Endothelial cell (in vitro differentiated cells): ENCODE measurements around the gene COX19. TPM values are rescaled to one million over a fixed set of nuclear protein-coding genes. Genes with fewer than 3 reads are reported as not detected.

Experiments used
- DNase-seq: peaks from one replicate; pipeline ENCODE4 v3.0.0; 2021; ENCODE audit warnings: low spot score
- H3K27ac Mint-ChIP-seq: one replicate; pipeline ENCODE4 v1.8.0; 2021; ENCODE audit warnings: mixed read lengths, inconsistent platforms; ENCODE audit not compliant: unreplicated experiment
- H3K27me3 Mint-ChIP-seq: one replicate; pipeline ENCODE4 v1.8.0; 2021; ENCODE audit warnings: mild to moderate bottlenecking, moderate library complexity, mixed read lengths, inconsistent platforms; ENCODE audit not compliant: unreplicated experiment
- H3K36me3 Mint-ChIP-seq: one replicate; pipeline ENCODE4 v1.8.0; 2021; ENCODE audit warnings: mild to moderate bottlenecking, low read depth, mixed read lengths, inconsistent platforms; ENCODE audit not compliant: unreplicated experiment
- H3K4me1 Mint-ChIP-seq: one replicate; pipeline ENCODE4 v1.8.0; 2021; ENCODE audit warnings: mild to moderate bottlenecking, mixed read lengths, inconsistent platforms; ENCODE audit not compliant: unreplicated experiment
- H3K4me3 Mint-ChIP-seq: one replicate; pipeline ENCODE4 v1.8.0; 2021; ENCODE audit warnings: mild to moderate bottlenecking, mixed read lengths, inconsistent platforms; ENCODE audit not compliant: unreplicated experiment
- H3K9me3 Mint-ChIP-seq: one replicate; pipeline ENCODE4 v1.8.0; 2021; ENCODE audit warnings: mixed read lengths, inconsistent platforms; ENCODE audit not compliant: unreplicated experiment
- total RNA-seq: library from RNA; stranded (reverse); fragmentation: NEBNext Ultra II Directional; extraction: Animal tissue kit (Norgen Biotek cat#: 25700); gene quantifications from one replicate; pipeline ENCODE4 v1.2.1, GENCODE V29; 2021; ENCODE audit not compliant: unreplicated experiment
- TF ChIP-seq, protein P1 (sequence below): fragments of 200-600 bp; sonication (generic); IDR thresholded peaks from one replicate; pipeline ENCODE4 v1.5.0; 2021; ENCODE audit warnings: antibody characterized with exemption; ENCODE audit not compliant: unreplicated experiment

COX19 gene
- total RNA-seq, 1 donor from 2014 or later, result 10.2 TPM

- Mint-ChIP-seq H3K9me3 (no peaks in the 10 kb centered on the region), H3K27me3 (peaks cover 11% of the 10 kb centered on the region), H3K4me1 (peaks cover 2% of the 10 kb centered on the region), H3K27ac (no peak overlapping the region), H3K4me3 (no peak overlapping the region), H3K36me3 (no peaks in the 10 kb centered on the region)
- TF ChIP-seq, protein P1, sequence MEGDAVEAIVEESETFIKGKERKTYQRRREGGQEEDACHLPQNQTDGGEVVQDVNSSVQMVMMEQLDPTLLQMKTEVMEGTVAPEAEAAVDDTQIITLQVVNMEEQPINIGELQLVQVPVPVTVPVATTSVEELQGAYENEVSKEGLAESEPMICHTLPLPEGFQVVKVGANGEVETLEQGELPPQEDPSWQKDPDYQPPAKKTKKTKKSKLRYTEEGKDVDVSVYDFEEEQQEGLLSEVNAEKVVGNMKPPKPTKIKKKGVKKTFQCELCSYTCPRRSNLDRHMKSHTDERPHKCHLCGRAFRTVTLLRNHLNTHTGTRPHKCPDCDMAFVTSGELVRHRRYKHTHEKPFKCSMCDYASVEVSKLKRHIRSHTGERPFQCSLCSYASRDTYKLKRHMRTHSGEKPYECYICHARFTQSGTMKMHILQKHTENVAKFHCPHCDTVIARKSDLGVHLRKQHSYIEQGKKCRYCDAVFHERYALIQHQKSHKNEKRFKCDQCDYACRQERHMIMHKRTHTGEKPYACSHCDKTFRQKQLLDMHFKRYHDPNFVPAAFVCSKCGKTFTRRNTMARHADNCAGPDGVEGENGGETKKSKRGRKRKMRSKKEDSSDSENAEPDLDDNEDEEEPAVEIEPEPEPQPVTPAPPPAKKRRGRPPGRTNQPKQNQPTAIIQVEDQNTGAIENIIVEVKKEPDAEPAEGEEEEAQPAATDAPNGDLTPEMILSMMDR, result no peak
- DNase-seq, result no peak
Observed at GRCh38 chr7:990352-990932, 15.1 kb upstream of the COX19 start.

DNA sequence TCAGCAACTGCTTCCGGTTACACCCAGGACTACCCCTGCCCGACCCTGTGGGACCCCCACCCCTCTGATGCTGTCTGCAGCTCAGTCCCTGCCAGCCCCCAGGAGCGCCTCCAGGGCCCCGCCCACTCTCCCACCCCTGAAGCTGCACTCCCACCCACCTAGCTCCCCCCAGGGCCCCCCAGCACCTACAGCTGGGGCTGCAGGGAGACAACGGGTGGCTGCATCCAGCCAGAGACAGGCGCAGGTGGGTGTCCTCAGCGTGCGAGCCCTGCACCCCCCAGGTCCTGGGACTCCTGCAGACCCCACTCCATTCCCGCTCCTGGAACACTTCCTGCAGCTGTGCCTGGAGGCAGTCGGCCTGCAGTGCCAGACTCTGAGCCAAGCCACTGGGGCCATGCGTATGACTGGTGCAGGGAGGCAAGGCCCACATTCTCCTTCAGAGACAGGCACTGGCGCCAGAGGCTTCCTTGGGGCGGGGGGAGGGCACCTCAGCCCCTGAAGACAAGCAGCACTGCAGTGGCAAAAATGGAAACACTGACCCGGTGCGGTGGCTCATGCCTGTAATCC lies 13.7 kb upstream of the COX19 start:
- Mint-ChIP-seq H3K4me3 (no peak overlapping the region), H3K9me3 (no peaks in the 10 kb centered on the region), H3K27ac (no peak overlapping the region), H3K27me3 (peaks cover 6% of the 10 kb centered on the region), H3K4me1 (peaks cover 2% of the 10 kb centered on the region), H3K36me3 (no peaks in the 10 kb centered on the region)
- DNase-seq, result no peak
- TF ChIP-seq, protein P1, result no peak

- TF ChIP-seq, protein P1, result no peak
- DNase-seq, result no peak
- H3K4me3 Mint-ChIP-seq, result no peak overlapping the region
- H3K27ac Mint-ChIP-seq, result no peak overlapping the region
- H3K36me3 Mint-ChIP-seq, result no peaks in the 10 kb centered on the region
- H3K27me3 Mint-ChIP-seq, result peaks cover 6% of the 10 kb centered on the region
- no peaks in the 10 kb centered on the region for H3K9me3 Mint-ChIP-seq
- peaks cover 2% of the 10 kb centered on the region for H3K4me1 Mint-ChIP-seq
Observed at GRCh38 chr7:988426-988911, 13.1 kb upstream of the COX19 start.

GRCh38 chr7:987909-988308 lies 12.6 kb upstream of the COX19 start:
- Mint-ChIP-seq H3K27ac (no peak overlapping the region), H3K4me3 (no peak overlapping the region), H3K36me3 (no peaks in the 10 kb centered on the region), H3K4me1 (peaks cover 2% of the 10 kb centered on the region), H3K27me3 (peaks cover 6% of the 10 kb centered on the region), H3K9me3 (no peaks in the 10 kb centered on the region)
- TF ChIP-seq, protein P1, result no peak
- no peak for DNase-seq
